Loucy (cell line): ENCODE measurements around the gene CADM2.

Experiments
- CTCF ChIP-seq: fragments of 200-600 bp; sonication (generic); conservative IDR thresholded peaks from 2 replicates; pipeline ENCODE4 v1.5.1; 2014; ENCODE audit warnings: mild to moderate bottlenecking, antibody characterized with exemption, low read length
- EZH2phosphoT487 ChIP-seq: fragments of 200-600 bp; IDR thresholded peaks from 2 replicates; pipeline ENCODE4 v1.6.1; 2018; ENCODE audit warnings: antibody characterized with exemption, mild to moderate bottlenecking, moderate library complexity, borderline replicate concordance

- TF ChIP-seq CTCF = no peak
- no peak for TF ChIP-seq EZH2phosphoT487
These were observed 719.9 kb downstream of the CADM2 start for GRCh38 chr3:85678713-85679112.
